ENCODE results near the gene ITPRID2.

The ITPRID2 gene

DNA sequence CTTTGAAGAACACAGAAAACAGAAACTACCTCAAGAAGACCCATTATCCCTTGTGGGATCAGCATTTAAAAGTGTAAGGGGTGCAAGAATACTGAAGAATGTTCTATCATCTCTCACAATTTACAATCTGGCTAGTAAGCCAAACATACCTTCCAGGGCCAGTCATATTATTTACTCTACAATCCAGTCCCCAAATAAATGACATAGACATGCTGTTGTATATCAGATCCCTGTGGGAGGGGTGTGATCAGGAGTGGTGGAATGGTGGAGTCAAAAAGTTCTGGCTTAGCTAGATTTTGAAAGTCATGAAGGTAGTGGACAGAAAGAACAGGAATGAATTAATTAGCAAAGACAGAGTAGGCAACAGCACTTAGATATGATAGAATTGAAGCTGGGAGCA lies 1.8 kb upstream of the ITPRID2 start:
- TF ChIP-seq POLR2A (IDR thresholded peaks at IDR 0.05; ENCODE audit: extremely low read depth, insufficient read length) (no peak), CTCF (IDR thresholded peaks at IDR 0.05; ENCODE audit: low read depth, low read length) (no peak), MYC (IDR thresholded peaks at IDR 0.05; ENCODE audit: low read depth, low read length) (no peak)
- TF ChIP-seq, protein P1, sequence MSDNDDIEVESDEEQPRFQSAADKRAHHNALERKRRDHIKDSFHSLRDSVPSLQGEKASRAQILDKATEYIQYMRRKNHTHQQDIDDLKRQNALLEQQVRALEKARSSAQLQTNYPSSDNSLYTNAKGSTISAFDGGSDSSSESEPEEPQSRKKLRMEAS (IDR thresholded peaks at IDR 0.05; ENCODE audit: low read depth, low read length), result no peak
- H3K4me3 ChIP-seq (ENCODE audit: low read depth, low read length), result no peak overlapping the region
- DNase-seq (ENCODE audit: low read depth), result no peak

DNA sequence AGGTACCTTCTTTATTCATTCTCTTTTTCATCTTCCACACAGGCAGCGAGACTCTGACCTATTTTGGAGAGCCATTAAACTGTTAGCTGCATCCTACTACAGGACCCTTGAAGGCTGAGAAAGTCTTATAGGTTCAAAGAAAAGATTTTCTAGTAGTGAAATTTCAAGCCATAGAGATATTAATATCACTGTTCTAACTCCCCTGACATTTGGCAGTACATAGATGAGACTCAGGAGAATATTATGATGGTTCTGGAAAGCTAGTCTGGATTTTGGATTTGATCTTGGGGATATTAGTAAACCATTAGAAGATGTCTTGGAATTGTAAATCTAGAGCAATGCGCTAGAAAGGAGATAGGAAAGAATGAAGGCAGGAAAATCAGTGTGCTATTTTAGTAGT lies 1.3 kb upstream of the ITPRID2 start:
- TF ChIP-seq, protein P1 (IDR thresholded peaks at IDR 0.05; ENCODE audit: low read depth, low read length), result no peak
- TF ChIP-seq MYC (IDR thresholded peaks at IDR 0.05; ENCODE audit: low read depth, low read length) (no peak), POLR2A (IDR thresholded peaks at IDR 0.05; ENCODE audit: extremely low read depth, insufficient read length) (no peak), CTCF (IDR thresholded peaks at IDR 0.05; ENCODE audit: low read depth, low read length) (no peak)
- no peak overlapping the region for H3K4me3 ChIP-seq (ENCODE audit: low read depth, low read length)
- DNase-seq (ENCODE audit: low read depth), result no peak

DNA sequence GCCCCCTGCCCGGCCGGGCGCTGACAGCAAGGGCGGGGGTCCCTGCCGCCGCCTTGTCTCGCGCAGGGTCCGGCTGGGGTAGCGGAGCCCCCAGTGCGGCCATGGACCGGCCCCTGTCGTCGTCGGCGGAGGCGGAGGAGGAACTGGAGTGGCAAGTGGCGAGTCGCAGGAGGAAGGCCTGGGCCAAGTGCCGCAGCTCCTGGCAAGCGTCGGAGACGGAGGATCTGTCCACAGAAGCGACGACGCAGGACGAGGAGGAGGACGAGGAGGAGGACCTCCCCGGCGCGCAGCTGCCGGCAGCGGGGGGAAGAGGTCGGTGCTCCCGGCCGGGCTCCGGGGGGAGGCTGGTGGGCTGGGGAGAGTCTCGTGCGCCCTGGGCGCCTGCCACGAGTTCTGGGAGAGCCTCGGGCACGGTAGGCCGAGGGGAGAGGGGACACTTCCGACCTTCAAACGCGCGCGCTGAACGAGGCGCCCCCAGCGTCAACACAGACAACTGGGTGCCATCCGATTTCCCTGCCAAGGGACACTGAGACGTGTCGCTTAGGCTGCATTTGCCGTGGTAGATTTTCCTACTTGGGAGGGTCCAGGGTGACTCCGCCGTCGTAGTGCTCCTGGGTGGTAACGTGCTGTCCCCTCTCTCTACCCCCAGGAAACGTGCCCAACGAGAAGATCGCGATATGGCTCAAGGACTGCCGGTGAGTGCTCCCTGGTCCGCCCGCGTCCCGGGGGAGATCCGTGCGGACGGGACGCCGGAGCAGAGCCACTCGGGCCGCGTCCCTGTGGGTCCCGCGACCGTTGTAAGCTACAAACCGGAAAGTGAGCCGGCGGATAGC lies 652 bp downstream of the ITPRID2 start:
- TF ChIP-seq CTCF (IDR thresholded peaks at IDR 0.05; ENCODE audit: low read depth, low read length), result peak; percentile 24
- TF ChIP-seq, protein P1 (IDR thresholded peaks at IDR 0.05; ENCODE audit: low read depth, low read length), result peak; percentile 76; the same call in 1 of the 2 replicates
- TF ChIP-seq MYC (IDR thresholded peaks at IDR 0.05; ENCODE audit: low read depth, low read length), result peak; percentile 55; the same call in 1 of the 2 replicates
- TF ChIP-seq POLR2A (IDR thresholded peaks at IDR 0.05; ENCODE audit: extremely low read depth, insufficient read length), result peak; percentile 36
- peak overlapping the region; percentile 82 for H3K4me3 ChIP-seq (ENCODE audit: low read depth, low read length)
- peak; percentile 88 for DNase-seq (ENCODE audit: low read depth)

DNA sequence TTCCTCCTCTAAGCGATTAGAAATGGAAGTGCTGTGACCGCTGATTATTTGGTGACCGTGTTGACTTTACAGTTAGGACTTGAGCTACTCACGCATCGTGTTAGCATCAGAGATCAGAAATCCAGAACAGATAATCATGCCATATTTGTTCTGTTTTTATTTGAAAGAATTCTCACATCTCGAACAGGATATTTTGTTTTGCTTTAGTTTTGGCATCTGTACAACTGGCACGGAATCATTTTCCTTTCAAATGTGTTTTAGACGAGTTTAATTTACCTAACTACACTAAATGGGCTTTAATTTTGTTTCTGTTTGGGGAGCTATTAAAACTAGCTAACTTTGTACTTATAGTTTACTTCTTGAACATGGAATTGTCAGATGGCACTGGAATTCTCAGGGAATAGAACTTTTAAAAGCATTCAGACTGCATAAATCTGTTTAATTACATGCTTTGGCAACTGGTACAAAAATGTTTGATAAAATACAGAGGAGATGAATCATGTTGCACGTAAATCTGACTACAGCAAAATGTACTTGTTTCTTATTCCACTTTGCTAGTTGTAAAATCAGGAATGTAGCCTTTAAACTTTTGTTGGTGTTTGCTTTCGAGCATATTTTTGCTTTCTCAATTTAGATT lies 1.4 kb downstream of the ITPRID2 start:
- peak overlapping the region; percentile 82 for H3K4me3 ChIP-seq (ENCODE audit: low read depth, low read length)
- DNase-seq (ENCODE audit: low read depth), result no peak
- TF ChIP-seq MYC (IDR thresholded peaks at IDR 0.05; ENCODE audit: low read depth, low read length) (no peak), CTCF (IDR thresholded peaks at IDR 0.05; ENCODE audit: low read depth, low read length) (no peak), POLR2A (IDR thresholded peaks at IDR 0.05; ENCODE audit: extremely low read depth, insufficient read length) (no peak)
- TF ChIP-seq, protein P1 (IDR thresholded peaks at IDR 0.05; ENCODE audit: low read depth, low read length), result no peak

DNA sequence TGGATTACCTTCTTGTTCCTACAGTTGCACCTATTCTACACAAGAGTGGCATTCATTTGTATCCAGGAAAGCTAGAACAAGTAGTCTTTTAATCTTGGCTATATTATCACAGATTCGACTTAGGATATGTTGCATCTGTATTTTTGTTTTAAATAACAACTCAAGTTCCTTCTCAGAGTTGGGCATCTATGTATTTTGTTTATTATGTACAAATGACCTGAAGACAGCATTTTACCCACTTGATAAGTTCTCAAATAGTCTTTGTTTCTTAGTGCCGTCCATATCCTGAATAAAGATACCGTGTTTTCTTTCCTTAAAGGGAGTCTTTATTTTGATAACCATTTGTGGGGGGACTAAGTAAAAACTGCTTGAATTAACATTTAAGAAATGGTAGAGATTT lies 2.9 kb downstream of the ITPRID2 start:
- TF ChIP-seq MYC (IDR thresholded peaks at IDR 0.05; ENCODE audit: low read depth, low read length) (no peak), CTCF (IDR thresholded peaks at IDR 0.05; ENCODE audit: low read depth, low read length) (no peak), POLR2A (IDR thresholded peaks at IDR 0.05; ENCODE audit: extremely low read depth, insufficient read length) (no peak)
- TF ChIP-seq, protein P1 (IDR thresholded peaks at IDR 0.05; ENCODE audit: low read depth, low read length), result no peak
- no peak for DNase-seq (ENCODE audit: low read depth)
- H3K4me3 ChIP-seq (ENCODE audit: low read depth, low read length), result peak overlapping the region; percentile 82
